Measurements from ENCODE around the gene PPP1R7. TPM values are rescaled to one million over a fixed set of nuclear protein-coding genes. Genes with fewer than 3 reads are reported as not detected.

PPP1R7 gene
- polyA plus RNA-seq, 1 of the 3 experiments (the other 2 are of a cell fraction) = 56.9 TPM

GRCh38 chr2:241193271-241193670, 43.0 kb downstream of the PPP1R7 start:
- Histone ChIP-seq H3K9ac (no peak overlapping the region), H3K9me2 (no peaks in the 10 kb centered on the region), H3K9me3 (no peaks in the 10 kb centered on the region), H3K4me2 (no peak overlapping the region), H3K4me1 (ENCODE audit: control insufficient read depth in 1 of 2, insufficient read depth in 2 of 2, low read depth in 1 of 2, low read length in 1 of 2) (no peaks in the 10 kb centered on the region), H3K27ac (ENCODE audit: low read depth in 2 of 2, low read length in 1 of 2) (no peak overlapping the region), H3K79me2 (ENCODE audit: insufficient read depth) (no peaks in the 10 kb centered on the region), H2AFZ (ENCODE audit: low read depth) (no peak overlapping the region), H3K4me3 (ENCODE audit: low read depth in 2 of 2, low read length in 1 of 2) (no peak overlapping the region), H3K36me3 (replicated peaks in 1 of 2; ENCODE audit: control insufficient read depth in 1 of 2, insufficient read depth in 2 of 2, low read length in 1 of 2) (no peaks in the 10 kb centered on the region), H4K20me1 (ENCODE audit: insufficient read depth) (no peaks in the 10 kb centered on the region), H3K27me3 (ENCODE audit: insufficient read depth) (no peaks in the 10 kb centered on the region), H3F3A (replicated peaks; ENCODE audit: insufficient read depth) (no peaks in the 10 kb centered on the region)
- no peak for DNase-seq
- ChIA-PET POLR2A (no interaction called here), CTCF (no interaction called here)
- no peak for TF ChIP-seq GATA2 (CRISPR knock-in tag; IDR thresholded peaks at IDR 0.05)
- no peak for TF ChIP-seq POLR2AphosphoS5 (IDR thresholded peaks at IDR 0.05; ENCODE audit: low read depth, low read length)
- WGBS (ENCODE audit: low lambda C conversion rate) = 78% methylated on average over 8 of the region's 8 CpGs

GRCh38 chr2:241194811-241195210, 44.5 kb downstream of the PPP1R7 start:
- Histone ChIP-seq H3K4me3 (ENCODE audit: low read depth in 2 of 2, low read length in 1 of 2) (no peak overlapping the region), H3K4me2 (no peak overlapping the region), H4K20me1 (ENCODE audit: insufficient read depth) (no peaks in the 10 kb centered on the region), H3K9ac (no peak overlapping the region), H3K4me1 (ENCODE audit: control insufficient read depth in 1 of 2, insufficient read depth in 2 of 2, low read depth in 1 of 2, low read length in 1 of 2) (no peaks in the 10 kb centered on the region), H3K79me2 (ENCODE audit: insufficient read depth) (no peaks in the 10 kb centered on the region), H3K27ac (ENCODE audit: low read depth in 2 of 2, low read length in 1 of 2) (no peak overlapping the region), H3K27me3 (ENCODE audit: insufficient read depth) (no peaks in the 10 kb centered on the region), H3K36me3 (replicated peaks in 1 of 2; ENCODE audit: control insufficient read depth in 1 of 2, insufficient read depth in 2 of 2, low read length in 1 of 2) (no peaks in the 10 kb centered on the region), H2AFZ (ENCODE audit: low read depth) (no peak overlapping the region), H3K9me3 (no peaks in the 10 kb centered on the region), H3K9me2 (no peaks in the 10 kb centered on the region), H3F3A (replicated peaks; ENCODE audit: insufficient read depth) (no peaks in the 10 kb centered on the region)
- DNase-seq = no peak
- 55% methylated on average over 7 of the region's 9 CpGs for WGBS (ENCODE audit: low lambda C conversion rate)
- no peak for TF ChIP-seq FOXJ3 (CRISPR knock-in tag; IDR thresholded peaks at IDR 0.05)
- no peak for TF ChIP-seq CTCF (IDR thresholded peaks at IDR 0.05)
- no peak for TF ChIP-seq RXRA (IDR thresholded peaks at IDR 0.05; ENCODE audit: borderline replicate concordance, low read depth)
- TF ChIP-seq MAX (IDR thresholded peaks at IDR 0.05; ENCODE audit: low read depth) = no peak
- TF ChIP-seq MXI1 (IDR thresholded peaks at IDR 0.05; ENCODE audit: low read depth, low read length) = no peak
- TF ChIP-seq TCF12 (IDR thresholded peaks at IDR 0.05) = no peak
- TF ChIP-seq ZBTB33 (IDR thresholded peaks at IDR 0.05; ENCODE audit: borderline replicate concordance, low read depth) = no peak
- CTCF ChIA-PET = no interaction called here
- POLR2A ChIA-PET = no interaction called here
